Neural cell (in vitro differentiated cells): ENCODE measurements around the gene AGXT. TPM values are rescaled to one million over a fixed set of nuclear protein-coding genes. Genes with fewer than 3 reads are reported as not detected.

ENCODE experiments used
- H2AFZ ChIP-seq: fragments of 200-600, 300-800 bp; sonication (generic), shearing (Covaris generic); 2 replicates; pipeline ENCODE4 v1.6.0; 2014; ENCODE audit warnings: low read depth, mild to moderate bottlenecking, antibody characterized with exemption, low read length, moderate library complexity
- H3F3A ChIP-seq: fragments of 200-600 bp; shearing (Covaris generic); 2 replicates; pipeline ENCODE4 v1.6.1; 2016; ENCODE audit warnings: mild to moderate bottlenecking, moderate library complexity, mixed read lengths, antibody characterized with exemption, low read length; ENCODE audit not compliant: insufficient read depth, poor library complexity, severe bottlenecking
- H3K27ac ChIP-seq: fragments of 200-600, 300-800 bp; sonication (generic), shearing (Covaris generic); 2 replicates; pipeline ENCODE4 v1.5.1; 2014; ENCODE audit warnings: mild to moderate bottlenecking, low read length, moderate library complexity
- H3K27me3 ChIP-seq: fragments of 300-800, 200-600 bp; sonication (generic), shearing (Covaris generic); 2 replicates; pipeline ENCODE4 v1.6.0; 2014; ENCODE audit warnings: mild to moderate bottlenecking, low read depth, low read length, moderate library complexity; ENCODE audit not compliant: insufficient read depth
- H3K36me3 ChIP-seq: fragments of 300-800, 200-600 bp; sonication (generic), shearing (Covaris generic); 2 replicates; pipeline ENCODE4 v1.5.1; 2014; ENCODE audit warnings: mild to moderate bottlenecking, antibody characterized with exemption, low read length, moderate library complexity; ENCODE audit not compliant: insufficient read depth
- H3K4me2 ChIP-seq: fragments of 300-800, 200-600 bp; sonication (generic), shearing (Covaris generic); 2 replicates; pipeline ENCODE4 v1.6.0; 2014; ENCODE audit warnings: mild to moderate bottlenecking, low read length
- H3K4me3 ChIP-seq: fragments of 300-800, 200-600 bp; sonication (generic), shearing (Covaris generic); 2 replicates; pipeline ENCODE4 v1.5.1; 2014; ENCODE audit warnings: mild to moderate bottlenecking, low read length, moderate library complexity
- H3K79me2 ChIP-seq: fragments of 200-600 bp; shearing (Covaris generic); replicated peaks from 2 replicates; pipeline ENCODE4 v1.6.0; 2014; ENCODE audit warnings: mild to moderate bottlenecking, low read length, moderate library complexity; ENCODE audit not compliant: insufficient read depth
- H3K9ac ChIP-seq: fragments of 300-800, 200-600 bp; sonication (generic), shearing (Covaris generic); 2 replicates; pipeline ENCODE4 v1.6.1; 2016; ENCODE audit warnings: mild to moderate bottlenecking, low read length, mixed read lengths
- H3K9me2 ChIP-seq: fragments of 200-600 bp; shearing (Covaris generic); 2 replicates; pipeline ENCODE4 v1.6.1; 2016; ENCODE audit warnings: mild to moderate bottlenecking, low read length, mixed read lengths; ENCODE audit not compliant: insufficient read depth
- H3K9me3 ChIP-seq: fragments of 200-600, 300-800 bp; sonication (generic), shearing (Covaris generic); 2 replicates; pipeline ENCODE4 v1.6.1; 2016; ENCODE audit warnings: mild to moderate bottlenecking, mixed run types, low read length, moderate library complexity, mixed read lengths
- H4K20me1 ChIP-seq: fragments of 200-600 bp; shearing (Covaris generic); 2 replicates; pipeline ENCODE4 v1.6.1; 2016; ENCODE audit warnings: mild to moderate bottlenecking, mixed run types; ENCODE audit not compliant: insufficient read depth
- CTCF ChIP-seq: fragments of 450-650 bp; IDR thresholded peaks from 2 replicates; pipeline ENCODE4 v1.5.1; 2014; ENCODE audit warnings: antibody characterized with exemption, mild to moderate bottlenecking, moderate library complexity; ENCODE audit not compliant: poor library complexity, severe bottlenecking
- EP300 ChIP-seq: fragments of 450-650 bp; conservative IDR thresholded peaks from 2 replicates; pipeline ENCODE4 v1.6.1; 2014; ENCODE audit warnings: antibody characterized with exemption, mild to moderate bottlenecking, moderate library complexity; ENCODE audit not compliant: poor library complexity, severe bottlenecking
- EZH2 ChIP-seq: fragments of 200-600, 300-800 bp; shearing (Covaris generic), sonication (generic); IDR thresholded peaks from 2 replicates; pipeline ENCODE4 v1.6.1; 2014; ENCODE audit warnings: antibody characterized with exemption, low read length, borderline replicate concordance, mild to moderate bottlenecking; ENCODE audit not compliant: insufficient read depth, poor library complexity, severe bottlenecking
- MXI1 ChIP-seq: fragments of 450-650 bp; conservative IDR thresholded peaks from 2 replicates; pipeline ENCODE4 v1.6.1; 2014; ENCODE audit warnings: antibody characterized with exemption, mild to moderate bottlenecking; ENCODE audit not compliant: poor library complexity, severe bottlenecking
- POLR2AphosphoS5 ChIP-seq: IDR thresholded peaks from 2 replicates; pipeline ENCODE4 v1.6.1; 2012
- RAD21 ChIP-seq: fragments of 450-650 bp; conservative IDR thresholded peaks from 2 replicates; pipeline ENCODE4 v1.6.1; 2014; ENCODE audit warnings: antibody characterized with exemption, mild to moderate bottlenecking, moderate library complexity
- REST ChIP-seq: IDR thresholded peaks from 2 replicates; pipeline ENCODE4 v1.6.1; 2012; ENCODE audit warnings: borderline replicate concordance
- SMC3 ChIP-seq: fragments of 450-650 bp; conservative IDR thresholded peaks from 2 replicates; pipeline ENCODE4 v1.6.1; 2014; ENCODE audit warnings: antibody characterized with exemption, mild to moderate bottlenecking, moderate library complexity; ENCODE audit not compliant: poor library complexity
- TAF1 ChIP-seq: IDR thresholded peaks from 2 replicates; pipeline ENCODE4 v1.6.1; 2012; ENCODE audit warnings: low read depth
- polyA plus RNA-seq: library from polyadenylated mRNA; depleted of rRNA; stranded (reverse); fragments of >200 nt; gene quantifications from 2 replicates; pipeline ENCODE4 v1.2.3, GENCODE V29; 2014

AGXT gene
- polyA plus RNA-seq, 1 donor from 2014 or later: not detected

GRCh38 chr2:240832921-240833494 lies 35.6 kb upstream of the AGXT start:
- Histone ChIP-seq H3K9ac (peak overlapping the region; percentile 60), H4K20me1 (no peaks in the 10 kb centered on the region), H3K36me3 (no peaks in the 10 kb centered on the region), H3K27me3 (no peaks in the 10 kb centered on the region), H3K4me2 (peak overlapping the region; percentile 80), H3K9me3 (no peaks in the 10 kb centered on the region), H3K27ac (peak overlapping the region; percentile 75), H3K4me3 (peak overlapping the region; percentile 56), H3K9me2 (no peaks in the 10 kb centered on the region), H2AFZ (no peak overlapping the region), H3K79me2 (no peaks in the 10 kb centered on the region), H3F3A (no peaks in the 10 kb centered on the region)
- TF ChIP-seq POLR2AphosphoS5 (no peak), RAD21 (no peak), REST (no peak), SMC3 (no peak), MXI1 (no peak), CTCF (no peak), EZH2 (no peak), TAF1 (no peak), EP300 (no peak)

- no peak overlapping the region for H3K27ac ChIP-seq
Measured at GRCh38 chr2:240833724-240834285, 34.8 kb upstream of the AGXT start.

More at GRCh38 chr2:240833724-240834285, 34.8 kb upstream of the AGXT start:
- no peak overlapping the region for H3K4me3 ChIP-seq
- no peaks in the 10 kb centered on the region for H3K9me2 ChIP-seq
- H3K9ac ChIP-seq: no peak overlapping the region
- H3K79me2 ChIP-seq: no peaks in the 10 kb centered on the region
- no peaks in the 10 kb centered on the region for H3F3A ChIP-seq
- no peaks in the 10 kb centered on the region for H3K9me3 ChIP-seq
- TF ChIP-seq CTCF (no peak), MXI1 (no peak), TAF1 (no peak), REST (no peak), EZH2 (no peak), POLR2AphosphoS5 (no peak)
- H2AFZ ChIP-seq: no peak overlapping the region
- H3K4me2 ChIP-seq: no peak overlapping the region
- no peaks in the 10 kb centered on the region for H3K36me3 ChIP-seq
- H4K20me1 ChIP-seq: no peaks in the 10 kb centered on the region
- H3K27me3 ChIP-seq: no peaks in the 10 kb centered on the region
